NCI-H2107 treated with DMSO at 0.1 percent for 48 hours (cell line): ENCODE data around the gene TTC6.

Experiments
- DNase-seq: peaks from one replicate; lab custom pipeline; 2025; ENCODE audit not compliant: unreplicated experiment; lab: John Stamatoyannopoulos, UW

The TTC6 gene

DNA sequence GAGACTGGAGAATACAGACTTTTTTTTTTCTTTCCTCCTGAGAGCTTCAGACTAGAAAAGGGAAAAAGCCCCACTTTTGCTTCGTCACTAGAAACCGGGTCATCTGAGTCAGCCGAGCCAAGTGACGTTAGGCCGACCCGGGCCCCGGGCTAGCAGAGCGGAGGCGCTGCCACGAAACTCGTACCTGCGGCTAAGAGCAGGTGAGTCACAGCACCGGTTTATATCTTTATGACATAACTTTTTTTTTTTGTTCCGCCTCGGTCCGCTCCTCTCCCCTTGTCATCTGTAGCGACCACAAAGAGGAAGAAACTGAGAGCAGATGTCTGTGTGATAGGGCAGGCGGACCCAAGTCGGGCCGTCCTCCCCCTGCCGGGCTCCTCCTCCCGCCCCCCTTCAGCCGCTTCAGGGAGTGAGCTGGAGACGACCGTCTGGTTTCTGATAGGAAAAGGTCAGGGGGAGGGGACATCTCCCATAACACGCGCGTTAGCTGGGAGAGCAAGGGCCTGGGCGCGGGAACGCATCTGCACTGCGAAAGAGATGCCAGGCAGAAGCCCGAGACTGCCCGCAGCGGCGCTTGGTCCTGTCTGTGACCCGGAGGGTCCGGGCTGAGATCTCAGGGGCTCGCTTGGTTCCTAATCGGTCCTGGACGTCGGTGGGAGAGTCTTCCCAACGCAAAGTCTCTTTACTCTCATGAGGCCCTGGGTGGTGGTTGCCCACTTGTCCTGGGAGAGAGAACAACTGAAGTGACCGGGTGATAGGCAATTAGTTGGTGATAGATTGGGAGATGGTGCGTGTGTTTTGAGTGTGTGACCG is 586 bp downstream of the TTC6 start:
- peak; percentile 97 for DNase-seq

GRCh38 chr14:37596790-37597472 is 1.5 kb downstream of the TTC6 start:
- peak; percentile 59 for DNase-seq

GRCh38 chr14:37597538-37597913 is 2.1 kb downstream of the TTC6 start:
- no peak for DNase-seq

GRCh38 chr14:37597914-37598746 is 2.7 kb downstream of the TTC6 start:
- no peak for DNase-seq

GRCh38 chr14:37598747-37599506 is 3.5 kb downstream of the TTC6 start:
- no peak for DNase-seq

- peak; percentile 50 for DNase-seq
Measured at GRCh38 chr14:37599507-37600368, 4.3 kb downstream of the TTC6 start.

DNA sequence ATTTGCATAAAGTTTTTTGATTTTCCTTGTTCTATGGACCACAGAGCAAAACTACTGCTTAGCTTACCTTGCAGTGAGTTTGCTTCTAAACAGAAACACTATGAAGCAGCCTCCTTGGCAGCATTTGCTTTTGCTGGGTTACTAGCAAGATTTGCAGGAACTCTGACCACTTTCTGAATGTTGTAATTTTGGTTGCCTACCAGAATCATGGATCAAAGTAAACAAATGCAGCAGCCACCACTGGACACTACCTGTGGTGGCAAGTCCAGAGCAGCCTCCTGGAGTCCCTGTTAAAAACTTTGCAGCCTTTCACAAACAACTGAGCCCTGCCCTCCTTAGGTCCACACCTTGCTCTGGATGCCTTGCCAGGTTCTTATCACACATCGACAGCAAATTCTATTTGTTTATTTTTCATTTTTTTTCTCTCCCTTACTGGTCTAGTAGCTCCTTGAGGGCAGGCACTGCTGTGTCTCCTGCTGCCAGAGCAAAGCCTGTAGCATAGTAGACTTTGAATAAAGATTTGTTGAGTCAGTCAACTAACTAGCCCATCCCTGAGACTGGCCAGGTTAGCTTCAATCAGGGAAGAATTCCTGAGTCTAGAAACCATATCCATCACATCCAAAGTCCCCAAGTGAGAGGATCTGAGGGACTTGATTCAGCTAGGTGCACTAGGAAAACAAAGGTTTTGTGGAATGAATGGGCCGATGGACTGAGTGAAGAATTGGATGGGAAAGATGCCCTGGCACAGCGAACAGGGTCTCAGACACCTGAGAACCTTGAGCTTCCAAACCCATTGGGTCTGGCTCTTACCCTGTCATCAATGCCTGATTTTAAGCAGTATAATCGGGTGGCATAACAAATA is 5.7 kb downstream of the TTC6 start:
- no peak for DNase-seq

- no peak for DNase-seq
Measured at GRCh38 chr14:37601865-37602264, 6.4 kb downstream of the TTC6 start.

- DNase-seq, result no peak
Measured at GRCh38 chr14:37602605-37603453, 7.4 kb downstream of the TTC6 start.

- no peak for DNase-seq
Measured at GRCh38 chr14:37603688-37604251, 8.3 kb downstream of the TTC6 start.

DNA sequence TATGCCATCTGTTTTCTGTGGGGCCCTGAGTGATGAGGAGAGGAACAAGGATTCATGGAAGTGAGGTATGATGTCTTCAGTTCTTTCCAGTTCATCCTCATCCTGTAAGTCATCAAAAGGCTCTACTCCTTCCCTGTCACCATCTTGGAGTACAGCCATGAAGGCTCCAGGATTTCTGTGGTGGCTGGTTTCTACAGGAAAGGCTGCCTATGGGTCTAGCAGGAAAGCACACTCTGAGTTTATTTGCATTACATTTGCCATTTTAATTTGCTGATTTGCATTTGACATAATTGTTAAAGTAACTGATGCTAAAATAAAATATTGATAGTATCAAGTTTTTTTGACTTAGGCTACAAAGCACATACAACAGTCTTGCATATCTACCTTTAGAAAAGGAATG is 11.2 kb downstream of the TTC6 start:
- DNase-seq, result no peak

GRCh38 chr14:37608649-37609048 is 13.2 kb downstream of the TTC6 start:
- DNase-seq, result no peak

DNA sequence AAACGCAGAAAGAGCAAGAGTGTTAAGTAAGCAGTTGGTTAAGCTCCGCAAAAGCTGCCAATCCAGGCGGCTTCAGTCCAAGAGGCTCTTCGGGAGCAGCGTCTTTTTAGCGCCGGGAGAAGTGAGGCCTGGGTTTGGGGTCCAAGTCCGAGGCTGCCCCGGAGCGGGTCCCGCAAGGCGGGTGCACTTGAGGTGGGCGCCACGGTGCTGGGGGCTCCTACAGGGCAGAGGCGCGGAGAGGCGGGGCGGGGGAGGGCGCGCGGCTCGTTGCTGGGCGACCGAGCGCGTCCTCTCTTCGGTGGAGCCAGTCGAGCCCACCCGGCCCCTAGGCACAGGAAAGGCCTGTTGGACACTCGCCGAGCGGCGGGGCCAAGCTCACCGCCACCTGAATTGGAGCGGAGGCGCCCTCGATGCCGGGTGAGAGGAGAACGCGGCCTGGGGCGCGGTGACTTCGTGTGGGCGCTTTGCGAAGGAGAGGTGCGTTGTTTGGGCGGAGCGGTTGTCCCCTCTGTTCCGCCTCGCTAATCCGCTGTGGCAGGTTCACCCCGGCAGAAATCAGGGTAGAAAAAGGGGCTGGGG is 15.6 kb downstream of the TTC6 start:
- DNase-seq, result no peak

DNA sequence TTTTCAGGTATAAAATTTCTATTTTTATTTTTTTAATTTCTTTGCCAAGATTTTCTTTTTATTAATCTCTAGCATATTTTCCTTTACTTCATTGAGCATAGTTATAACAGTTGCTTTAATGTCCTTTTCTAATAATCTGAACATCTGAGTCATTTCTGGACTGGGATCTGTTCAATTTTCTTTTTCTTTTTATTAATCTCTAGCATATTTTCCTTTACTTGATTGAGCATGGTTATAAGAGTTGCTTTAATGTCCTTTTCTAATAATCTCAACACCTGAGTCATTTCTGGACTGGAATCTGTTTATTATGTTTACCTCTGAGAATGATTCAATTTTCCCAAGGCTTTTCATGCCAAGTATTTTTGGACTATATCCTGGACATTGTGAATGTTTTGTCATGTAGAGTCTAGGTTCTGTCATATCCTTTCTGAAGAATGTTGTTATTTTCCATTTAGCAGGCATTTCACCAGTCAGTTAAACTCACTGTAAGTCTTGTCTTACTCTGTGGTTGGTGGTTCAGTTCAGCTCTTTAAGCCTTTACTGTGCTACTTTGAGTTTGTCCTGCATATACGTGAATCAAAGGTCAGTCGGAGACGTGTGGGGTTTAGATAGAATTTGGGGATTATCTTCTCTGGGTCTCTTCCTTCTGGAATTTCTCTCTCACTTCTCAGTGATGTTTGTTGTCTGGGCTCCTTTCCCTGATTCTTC is 20.3 kb downstream of the TTC6 start:
- DNase-seq, result no peak

DNA sequence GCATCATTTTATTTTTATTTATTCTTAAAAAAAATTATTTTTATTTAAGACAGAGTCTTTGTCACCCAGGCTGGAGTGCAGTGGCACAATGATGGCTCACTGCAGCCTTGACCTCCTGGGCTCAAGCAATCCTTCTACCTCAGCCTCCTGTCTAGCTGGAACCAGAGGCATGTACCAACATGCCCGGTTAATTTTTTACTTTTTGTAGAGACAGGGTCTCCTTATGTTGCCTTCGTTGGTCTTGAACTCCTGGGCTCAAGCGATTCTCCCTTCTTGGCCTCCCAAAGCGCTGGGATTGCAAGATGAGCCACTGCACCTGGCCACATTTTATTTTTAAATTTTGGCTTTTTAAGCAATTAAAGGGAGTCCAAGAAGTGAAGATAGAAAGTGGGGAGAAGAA is 21.4 kb downstream of the TTC6 start:
- no peak for DNase-seq

- no peak for DNase-seq
Measured at GRCh38 chr14:37617864-37618365, 22.5 kb downstream of the TTC6 start.
